D721Med (cell line): ENCODE data around the gene SON.
A peak's percentile ranks its signal among the peaks of the same experiment; 100 is the strongest.
"Not testable (repeated sequence)": the region's sequence is repeated elsewhere in the genome, so short reads cannot be mapped to it uniquely, and the experiment has no call there.

Experiments
- DNase-seq: peaks from one replicate; pipeline ENCODE4 v3.0.0; 2011; ENCODE audit warnings: low spot score; ENCODE audit not compliant: insufficient read length
- FAIRE-seq: peaks from 2 replicates; lab custom pipeline; 2011; peaks lifted over from hg19 to GRCh38; lab: Jason Lieb, UNC
- CTCF ChIP-seq: IDR thresholded peaks from 2 replicates; pipeline ENCODE4 v1.5.1; 2012; ENCODE audit warnings: mild to moderate bottlenecking, control low read depth; ENCODE audit not compliant: insufficient read depth; ENCODE audit errors: missing control alignments

Gene SON

DNA sequence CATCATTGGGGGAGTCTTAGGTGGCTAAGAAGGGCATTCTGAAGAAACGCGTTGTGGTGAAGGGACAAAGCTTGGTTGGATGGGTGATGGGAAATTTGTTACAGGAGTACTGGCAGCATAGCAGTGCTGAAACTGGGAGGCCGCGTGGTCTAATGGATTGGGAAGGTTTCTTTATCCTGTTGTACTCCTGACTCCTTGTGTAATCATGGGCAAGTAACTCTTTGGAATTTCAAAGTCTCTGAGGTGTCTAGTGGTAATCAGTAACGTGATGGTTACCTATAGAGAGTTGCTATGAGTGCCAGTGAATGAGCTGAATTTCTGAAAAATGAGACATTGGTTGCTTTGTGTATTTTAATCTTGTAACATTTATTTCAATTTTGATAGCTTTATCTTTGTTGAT is 27.2 kb downstream of the SON start:
- no peak for TF ChIP-seq CTCF
- FAIRE-seq (no peak), DNase-seq (no peak)

DNA sequence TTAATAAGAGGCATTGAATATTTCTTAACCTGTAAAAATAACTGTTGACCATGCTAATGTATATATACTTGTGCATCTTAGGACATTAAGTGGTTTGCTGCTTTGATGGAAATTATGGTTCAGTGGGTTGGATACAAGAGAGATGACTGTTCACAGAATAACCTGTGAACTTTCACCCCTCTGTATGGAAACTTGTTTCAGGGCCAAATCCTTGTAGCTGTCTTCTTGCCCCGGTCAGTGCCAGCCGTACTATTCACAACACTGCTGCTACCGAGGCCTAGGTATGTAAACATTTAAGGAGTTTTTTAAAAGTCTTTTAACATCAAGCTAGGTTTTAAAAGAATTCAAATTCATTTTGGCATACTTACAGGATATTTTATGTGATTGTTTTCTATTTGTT is 29.5 kb downstream of the SON start:
- no peak for DNase-seq
- no peak for TF ChIP-seq CTCF
- FAIRE-seq, result no peak

GRCh38 chr21:33576741-33577141 is 33.9 kb downstream of the SON start:
- FAIRE-seq, DNase-seq: not testable (repeated sequence)

GRCh38 chr21:33578214-33578613 is 35.4 kb downstream of the SON start:
- no peak for DNase-seq
- peak; percentile 25 for FAIRE-seq
- no peak for TF ChIP-seq CTCF

DNA sequence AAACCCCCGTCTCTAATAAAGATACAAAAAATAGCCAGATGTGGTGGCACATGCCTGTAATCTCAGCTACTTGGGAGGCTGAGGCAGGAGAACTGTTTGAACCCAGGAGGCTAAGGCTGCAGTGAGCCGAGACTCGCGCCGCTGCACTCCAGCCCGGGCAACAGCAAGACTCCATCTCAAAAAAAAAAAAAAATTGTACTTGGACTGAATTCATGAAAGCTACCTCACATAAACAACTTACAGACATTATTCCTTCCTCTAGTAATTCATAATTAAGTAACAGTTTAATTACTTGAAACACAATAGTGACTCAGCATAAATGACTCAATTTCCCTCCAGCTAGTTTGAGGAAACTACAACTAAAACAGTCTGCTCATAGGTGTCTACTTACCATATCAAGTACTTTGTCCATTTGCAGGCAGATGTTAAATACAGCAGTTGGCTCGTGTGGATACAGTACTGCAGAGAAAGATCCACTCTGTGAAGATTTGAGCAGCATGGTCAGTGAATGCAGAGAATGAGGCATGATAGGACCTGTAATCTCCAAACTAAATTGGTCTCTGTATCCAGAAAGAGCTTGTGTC is 36.2 kb downstream of the SON start:
- peak; percentile 35 for FAIRE-seq
- no peak for DNase-seq
- no peak for TF ChIP-seq CTCF

- DNase-seq (no peak), FAIRE-seq (no peak)
- TF ChIP-seq CTCF, result no peak
Observed at GRCh38 chr21:33584455-33584854, 41.6 kb downstream of the SON start.

GRCh38 chr21:33586927-33587326 is 44.1 kb downstream of the SON start:
- TF ChIP-seq CTCF, result no peak
- no peak for DNase-seq
- no peak for FAIRE-seq
